Endodermal cell (in vitro differentiated cells): ENCODE data around the gene ATXN7L1. TPM values are rescaled to one million over a fixed set of nuclear protein-coding genes. Genes with fewer than 3 reads are reported as not detected.

ENCODE experiments used
- DNase-seq: peaks from one replicate; pipeline ENCODE4 v3.0.0-alpha.2; 2017
- H3K27ac ChIP-seq: 2 replicates; pipeline ENCODE4 v1.5.1; 2013; ENCODE audit warnings: mild to moderate bottlenecking, low read depth, low read length, moderate library complexity
- H3K27me3 ChIP-seq: 2 replicates; pipeline ENCODE4 v1.6.1; 2013; ENCODE audit warnings: mild to moderate bottlenecking, low read length, moderate library complexity; ENCODE audit not compliant: insufficient read depth, control insufficient read depth, poor library complexity, severe bottlenecking
- H3K36me3 ChIP-seq: 2 replicates; pipeline ENCODE4 v1.7.0; 2013; ENCODE audit warnings: mild to moderate bottlenecking, low read length, moderate library complexity; ENCODE audit not compliant: control insufficient read depth, insufficient read depth
- H3K4me1 ChIP-seq: one replicate; pipeline ENCODE4 v1.7.0; 2013; ENCODE audit warnings: low read length; ENCODE audit not compliant: control insufficient read depth, insufficient read depth
- H3K4me3 ChIP-seq: 2 replicates; pipeline ENCODE4 v1.5.1; 2013; ENCODE audit warnings: mild to moderate bottlenecking, low read length, moderate library complexity
- H3K9ac ChIP-seq: 2 replicates; pipeline ENCODE4 v1.6.1; 2013; ENCODE audit warnings: mild to moderate bottlenecking, low read length, moderate library complexity; ENCODE audit not compliant: poor library complexity, severe bottlenecking; ENCODE audit errors: extremely low read depth
- H3K9me3 ChIP-seq: 2 replicates; pipeline ENCODE4 v1.6.1; 2013; ENCODE audit warnings: mild to moderate bottlenecking, low read length, moderate library complexity; ENCODE audit not compliant: control insufficient read depth
- H3K27ac Mint-ChIP-seq: 2 replicates; pipeline ENCODE4 v1.8.0; 2020; ENCODE audit warnings: mixed read lengths
- H3K27me3 Mint-ChIP-seq: 2 replicates; pipeline ENCODE4 v1.8.0; 2021; ENCODE audit warnings: mild to moderate bottlenecking, mixed read lengths; ENCODE audit not compliant: insufficient read depth
- H3K36me3 Mint-ChIP-seq: 2 replicates; pipeline ENCODE4 v1.8.0; 2020; ENCODE audit warnings: low read depth, mixed read lengths
- H3K4me1 Mint-ChIP-seq: 2 replicates; pipeline ENCODE4 v1.8.0; 2020; ENCODE audit warnings: mixed read lengths
- H3K4me3 Mint-ChIP-seq: 2 replicates; pipeline ENCODE4 v1.8.0; 2020; ENCODE audit warnings: mild to moderate bottlenecking, moderate library complexity, mixed read lengths
- H3K9me3 Mint-ChIP-seq: 2 replicates; pipeline ENCODE4 v1.8.0; 2020; ENCODE audit warnings: mild to moderate bottlenecking, mixed read lengths
- WGBS, 2 experiments: methylation state at CpG; one replicate each; pipeline versions ENCODE4 v1.1.5 to v1.1.7; 2013; ENCODE audit warnings: missing lambda C conversion rate in 2 of 2, mixed read lengths in 1 of 2; ENCODE audit not compliant: insufficient coverage in 1 of 2, insufficient read length in 1 of 2; 5-methylcytosine and 5-hydroxymethylcytosine counted together
- total RNA-seq, 2 donors: library from RNA; stranded (reverse); fragmentation: NEBNext Ultra II Directional in 1 of 2; extraction: Animal tissue kit (Norgen Biotek cat#: 25700) in 1 of 2; gene quantifications; 2 replicates in 1 of 2; 3 replicates in 1 of 2; pipeline ENCODE4 v1.2.1, GENCODE V29; 2021
- TF ChIP-seq, protein P1 (sequence below): fragments of 200-600 bp; sonication (generic); conservative IDR thresholded peaks from 2 replicates; pipeline ENCODE4 v1.5.0; 2021; ENCODE audit warnings: antibody characterized with exemption, mild to moderate bottlenecking

The ATXN7L1 gene
- total RNA-seq, 2 donors from 2014 or later, result 16.9 to 30.4 TPM

DNA sequence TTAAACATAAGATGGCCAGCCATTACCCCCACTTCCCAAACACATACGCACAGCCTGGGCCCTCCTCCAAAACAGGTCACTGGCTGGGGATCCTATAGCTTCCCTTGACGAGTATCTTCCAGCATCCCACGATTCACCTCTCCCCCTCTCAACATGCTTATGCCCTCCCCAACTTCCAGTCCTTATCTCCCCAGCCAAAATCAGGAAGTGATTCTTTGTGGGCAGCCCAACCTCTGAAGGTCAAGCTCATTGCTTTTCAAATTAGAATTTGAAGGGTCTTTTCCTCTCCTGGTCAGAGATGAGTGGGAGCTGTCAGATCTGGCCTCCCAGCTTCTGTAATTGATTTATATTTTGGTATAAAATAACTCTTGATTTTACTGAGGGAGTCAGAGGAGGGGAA lies 133.6 kb downstream of the ATXN7L1 start:
- Histone ChIP-seq H3K9ac (no peak overlapping the region), H3K27me3 (no peaks in the 10 kb centered on the region), H3K27ac (no peak overlapping the region), H3K36me3 (no peaks in the 10 kb centered on the region), H3K9me3 (no peaks in the 10 kb centered on the region), H3K4me3 (no peak overlapping the region), H3K4me1 (peaks cover 4% of the 10 kb centered on the region)
- Mint-ChIP-seq H3K27ac (no peak overlapping the region), H3K27me3 (no peaks in the 10 kb centered on the region), H3K9me3 (no peaks in the 10 kb centered on the region), H3K4me3 (no peak overlapping the region), H3K4me1 (peaks cover 23% of the 10 kb centered on the region), H3K36me3 (peaks cover 4% of the 10 kb centered on the region)
- WGBS, 2 experiments, result 91% methylated on average over 3 of the region's 3 CpGs; no CpG with 5 or more reads in 1 of the 2 experiments
- DNase-seq, result no peak
- TF ChIP-seq, protein P1, sequence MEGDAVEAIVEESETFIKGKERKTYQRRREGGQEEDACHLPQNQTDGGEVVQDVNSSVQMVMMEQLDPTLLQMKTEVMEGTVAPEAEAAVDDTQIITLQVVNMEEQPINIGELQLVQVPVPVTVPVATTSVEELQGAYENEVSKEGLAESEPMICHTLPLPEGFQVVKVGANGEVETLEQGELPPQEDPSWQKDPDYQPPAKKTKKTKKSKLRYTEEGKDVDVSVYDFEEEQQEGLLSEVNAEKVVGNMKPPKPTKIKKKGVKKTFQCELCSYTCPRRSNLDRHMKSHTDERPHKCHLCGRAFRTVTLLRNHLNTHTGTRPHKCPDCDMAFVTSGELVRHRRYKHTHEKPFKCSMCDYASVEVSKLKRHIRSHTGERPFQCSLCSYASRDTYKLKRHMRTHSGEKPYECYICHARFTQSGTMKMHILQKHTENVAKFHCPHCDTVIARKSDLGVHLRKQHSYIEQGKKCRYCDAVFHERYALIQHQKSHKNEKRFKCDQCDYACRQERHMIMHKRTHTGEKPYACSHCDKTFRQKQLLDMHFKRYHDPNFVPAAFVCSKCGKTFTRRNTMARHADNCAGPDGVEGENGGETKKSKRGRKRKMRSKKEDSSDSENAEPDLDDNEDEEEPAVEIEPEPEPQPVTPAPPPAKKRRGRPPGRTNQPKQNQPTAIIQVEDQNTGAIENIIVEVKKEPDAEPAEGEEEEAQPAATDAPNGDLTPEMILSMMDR, result no peak

DNA sequence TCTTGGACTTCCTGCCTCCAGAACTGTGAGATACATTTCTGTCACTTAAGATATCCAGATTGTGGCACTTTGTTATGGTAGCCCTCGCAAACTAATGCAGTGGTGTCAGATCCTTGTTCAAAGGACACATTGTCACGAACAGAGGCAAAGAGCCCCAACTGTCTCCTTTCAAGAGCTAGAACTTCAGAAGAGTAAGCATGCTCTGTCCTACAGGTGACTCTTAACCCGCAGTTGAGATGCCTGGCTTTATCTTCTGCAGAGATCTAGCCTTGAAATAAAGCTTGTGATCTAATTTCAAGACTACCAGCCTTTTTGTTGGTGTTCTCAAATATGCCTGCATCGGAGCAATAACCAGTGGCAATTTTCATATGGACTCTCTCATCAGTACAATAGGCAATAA lies 134.4 kb downstream of the ATXN7L1 start:
- Mint-ChIP-seq H3K27ac (no peak overlapping the region), H3K36me3 (no peaks in the 10 kb centered on the region), H3K4me1 (peaks cover 25% of the 10 kb centered on the region), H3K27me3 (no peaks in the 10 kb centered on the region), H3K9me3 (no peaks in the 10 kb centered on the region), H3K4me3 (no peak overlapping the region)
- no peak for DNase-seq
- H3K36me3 ChIP-seq, result no peaks in the 10 kb centered on the region
- no peak overlapping the region for H3K27ac ChIP-seq
- WGBS, 2 experiments, result 92 to 98% methylated on average over 4 of the region's 4 CpGs
- H3K9ac ChIP-seq, result no peak overlapping the region
- TF ChIP-seq, protein P1, result no peak
- no peaks in the 10 kb centered on the region for H3K9me3 ChIP-seq
- H3K27me3 ChIP-seq, result no peaks in the 10 kb centered on the region
- peaks cover 4% of the 10 kb centered on the region for H3K4me1 ChIP-seq
- no peak overlapping the region for H3K4me3 ChIP-seq

DNA sequence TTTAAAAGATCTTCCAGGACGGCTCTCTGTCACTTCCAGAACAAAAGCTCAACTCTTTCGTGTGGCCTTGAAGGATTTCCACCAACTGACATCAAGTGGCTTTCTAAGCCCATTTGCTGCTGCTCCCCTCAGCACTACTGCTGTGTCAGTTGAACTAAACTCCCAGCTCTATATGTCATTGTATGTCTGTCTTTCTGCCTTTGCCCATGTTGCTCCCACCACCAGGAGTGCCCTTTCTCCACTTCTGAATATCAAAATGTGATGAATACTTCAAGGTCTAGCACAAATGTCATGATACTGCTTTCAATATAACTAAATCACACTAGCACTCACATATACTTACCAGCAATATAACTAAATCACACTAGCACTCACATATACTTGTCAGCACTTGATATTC lies 138.3 kb downstream of the ATXN7L1 start:
- no peaks in the 10 kb centered on the region for H3K9me3 Mint-ChIP-seq
- WGBS, 2 experiments, result 88 to 92% methylated on average over 2 of the region's 2 CpGs
- no peak for DNase-seq
- H3K27me3 Mint-ChIP-seq, result no peaks in the 10 kb centered on the region
- Histone ChIP-seq H3K4me3 (no peak overlapping the region), H3K36me3 (no peaks in the 10 kb centered on the region), H3K4me1 (no peaks in the 10 kb centered on the region), H3K27me3 (no peaks in the 10 kb centered on the region), H3K27ac (no peak overlapping the region), H3K9ac (no peak overlapping the region), H3K9me3 (no peaks in the 10 kb centered on the region)
- TF ChIP-seq, protein P1, result peak; percentile 56
- H3K36me3 Mint-ChIP-seq, result no peaks in the 10 kb centered on the region
- H3K4me1 Mint-ChIP-seq, result peaks cover 19% of the 10 kb centered on the region
- no peak overlapping the region for H3K4me3 Mint-ChIP-seq
- H3K27ac Mint-ChIP-seq, result no peak overlapping the region
